Ovary (tissue), 3 donors: ENCODE results near the gene GOT2.
"Not testable (repeated sequence)": the region's sequence is repeated elsewhere in the genome, so short reads cannot be mapped to it uniquely, and the experiment has no call there.

Experiments
- EP300 ChIP-seq: sonication (generic); formaldehyde crosslinking; IDR thresholded peaks from one replicate; pipeline ENCODE4 v1.6.1; 2017; ENCODE audit warnings: antibody characterized with exemption
- POLR2A ChIP-seq: fragments of 450-650 bp; IDR thresholded peaks from one replicate; pipeline ENCODE4 v1.6.1; 2017; ENCODE audit warnings: antibody characterized with exemption, mild to moderate bottlenecking, moderate library complexity
- TF ChIP-seq, protein P1 (sequence below), 3 donors: fragments of 450-650 bp in 2 of 3; fragments of 200-600 bp in 1 of 3; IDR thresholded peaks; one replicate each; pipeline versions ENCODE4 v1.5.1 to v1.8.0; 2016 to 2022; ENCODE audit warnings: antibody characterized with exemption in 3 of 3, mild to moderate bottlenecking in 1 of 3
- donor health status: DM: no; HTN: no; CAD: no.

- TF ChIP-seq, protein P1, sequence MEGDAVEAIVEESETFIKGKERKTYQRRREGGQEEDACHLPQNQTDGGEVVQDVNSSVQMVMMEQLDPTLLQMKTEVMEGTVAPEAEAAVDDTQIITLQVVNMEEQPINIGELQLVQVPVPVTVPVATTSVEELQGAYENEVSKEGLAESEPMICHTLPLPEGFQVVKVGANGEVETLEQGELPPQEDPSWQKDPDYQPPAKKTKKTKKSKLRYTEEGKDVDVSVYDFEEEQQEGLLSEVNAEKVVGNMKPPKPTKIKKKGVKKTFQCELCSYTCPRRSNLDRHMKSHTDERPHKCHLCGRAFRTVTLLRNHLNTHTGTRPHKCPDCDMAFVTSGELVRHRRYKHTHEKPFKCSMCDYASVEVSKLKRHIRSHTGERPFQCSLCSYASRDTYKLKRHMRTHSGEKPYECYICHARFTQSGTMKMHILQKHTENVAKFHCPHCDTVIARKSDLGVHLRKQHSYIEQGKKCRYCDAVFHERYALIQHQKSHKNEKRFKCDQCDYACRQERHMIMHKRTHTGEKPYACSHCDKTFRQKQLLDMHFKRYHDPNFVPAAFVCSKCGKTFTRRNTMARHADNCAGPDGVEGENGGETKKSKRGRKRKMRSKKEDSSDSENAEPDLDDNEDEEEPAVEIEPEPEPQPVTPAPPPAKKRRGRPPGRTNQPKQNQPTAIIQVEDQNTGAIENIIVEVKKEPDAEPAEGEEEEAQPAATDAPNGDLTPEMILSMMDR (IDR thresholded peaks at IDR 0.05) = not testable (repeated sequence)
- not testable (repeated sequence) for TF ChIP-seq EP300, POLR2A
These were observed 47.0 kb downstream of the GOT2 start for GRCh38 chr16:58686985-58687706.
